Kidney tubule cell (primary cell): ENCODE data around the gene TASOR2.

Experiments used
- DNase-seq: peaks from one replicate; pipeline ENCODE4 v3.0.0-alpha.2; 2018; ENCODE audit warnings: low spot score

Gene TASOR2, protein sequence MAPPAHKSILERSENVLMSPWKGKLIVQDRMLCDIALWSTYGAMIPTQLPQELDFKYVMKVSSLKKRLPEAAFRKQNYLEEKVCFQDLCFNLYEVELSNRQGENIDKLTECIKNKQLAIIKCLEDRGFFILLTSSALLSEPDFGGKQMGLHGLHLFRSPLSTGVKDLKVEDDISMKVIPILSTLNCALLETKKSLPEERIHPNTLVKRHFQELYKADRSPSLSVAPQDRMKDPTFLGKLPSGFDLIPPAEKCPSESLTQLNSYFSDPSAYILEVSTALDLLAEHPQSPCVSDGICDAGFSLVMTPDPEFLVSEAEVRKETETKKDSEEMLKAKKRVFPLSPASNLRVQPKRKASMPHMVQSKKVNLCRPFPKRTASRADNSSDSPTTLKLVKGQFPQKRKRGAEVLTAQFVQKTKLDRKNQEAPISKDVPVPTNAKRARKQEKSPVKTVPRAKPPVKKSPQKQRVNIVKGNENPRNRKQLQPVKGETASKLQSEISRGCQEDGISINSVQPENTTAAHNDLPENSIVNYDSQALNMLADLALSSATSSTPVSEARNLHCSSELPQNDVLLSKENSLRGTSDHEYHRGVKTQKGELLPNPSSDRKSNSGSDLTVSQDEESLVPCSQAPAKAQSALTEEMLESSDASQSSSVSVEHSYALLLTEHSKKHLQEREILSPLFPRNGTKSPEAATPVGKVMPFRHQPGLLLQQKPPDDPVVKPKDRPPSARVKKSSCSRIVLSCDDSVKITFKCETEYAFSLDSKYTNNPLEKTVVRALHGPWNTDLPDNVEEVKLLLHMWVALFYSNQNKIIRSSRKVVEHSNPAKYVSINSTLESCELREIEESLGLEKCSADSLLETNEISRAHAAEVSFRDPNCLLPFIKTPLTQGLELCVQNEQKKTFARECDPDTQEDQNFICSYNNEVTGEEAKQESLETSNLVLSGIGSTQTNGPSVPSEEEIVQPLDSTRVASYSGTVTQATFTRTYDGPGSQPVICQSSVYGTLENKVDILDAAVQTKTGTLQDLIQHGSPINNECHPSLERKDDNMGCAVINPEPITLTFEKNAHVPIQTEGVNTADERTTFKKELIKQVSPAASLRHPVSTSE (N-terminal part only)

DNA sequence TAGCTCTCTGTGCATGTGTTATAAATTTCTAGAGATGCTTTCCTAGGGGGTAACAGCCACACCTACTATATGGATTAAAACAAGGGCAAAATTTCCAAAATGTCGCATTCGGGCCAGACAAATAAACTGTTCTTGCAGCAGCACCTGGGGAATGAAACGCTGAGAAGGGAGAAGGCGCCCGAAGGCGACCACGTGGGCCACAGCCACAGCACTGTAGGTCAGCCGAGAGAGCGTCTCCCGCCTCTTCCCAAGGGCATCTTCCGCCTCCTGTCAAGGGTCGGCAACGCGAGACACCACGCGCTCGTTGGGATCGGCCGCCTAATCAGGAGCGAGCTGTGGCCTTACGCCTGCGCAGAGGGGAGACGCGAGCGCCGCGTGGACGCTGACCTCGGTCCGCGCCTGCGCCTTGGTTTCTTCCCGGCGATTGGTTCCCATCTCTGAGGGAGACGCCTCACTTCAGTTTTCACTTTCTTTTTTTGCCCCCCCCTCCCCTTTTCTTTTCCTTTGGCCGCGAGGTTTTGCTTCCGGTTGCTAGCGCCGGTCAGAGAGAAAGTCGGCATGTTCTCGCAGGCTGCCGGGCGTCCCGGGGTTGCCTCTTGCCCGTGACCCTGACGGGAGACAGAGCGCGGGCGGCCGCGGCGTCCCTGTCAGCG lies at the start of gene TASOR2:
Gene TASOR2, plus strand, starts transcription at position 521 of the 653 bp plus-strand sequence. CDS start 35,805 bp downstream, outside the sequence.
- peak; percentile 98 for DNase-seq

DNA sequence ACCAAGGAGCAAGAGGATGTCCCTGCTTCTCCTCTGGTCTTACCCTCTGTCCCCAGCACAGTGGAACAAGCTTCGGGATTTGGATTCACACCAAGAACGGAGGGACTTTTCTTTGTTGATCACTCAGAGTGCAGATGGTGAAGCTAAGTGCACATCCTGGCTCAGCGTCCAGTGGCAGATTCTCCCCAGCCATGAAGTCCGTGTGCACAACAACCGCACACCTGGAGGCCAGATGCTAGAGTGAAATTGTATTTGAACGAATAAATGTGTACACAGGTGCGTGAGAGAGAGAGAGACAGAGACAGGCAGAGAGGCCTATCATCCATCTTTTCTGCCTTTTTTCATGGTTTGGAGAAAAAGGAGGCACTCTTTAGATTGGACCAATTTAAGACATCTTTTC lies 49.7 kb upstream of the TASOR2 start:
- no peak for DNase-seq

DNA sequence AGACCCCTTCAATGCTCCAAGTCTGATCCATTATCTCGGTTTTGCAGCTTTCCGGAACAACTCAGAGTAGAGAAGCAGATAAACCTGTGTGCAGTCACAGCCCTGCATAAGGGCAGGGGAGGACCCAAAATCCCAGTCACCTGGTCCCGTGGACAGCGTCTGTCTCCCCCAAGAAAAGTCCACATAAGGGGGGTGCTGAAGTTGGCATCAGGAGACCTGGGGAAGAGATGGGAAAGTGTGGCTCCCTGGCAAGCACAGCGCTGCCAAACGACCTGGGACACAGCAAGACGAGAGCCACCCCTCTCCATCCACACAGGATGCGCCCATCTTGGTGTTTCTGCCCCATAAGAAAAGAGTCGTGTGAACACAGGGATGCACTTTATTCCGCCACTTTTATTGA lies 46.1 kb upstream of the TASOR2 start:
- DNase-seq, result no peak

DNA sequence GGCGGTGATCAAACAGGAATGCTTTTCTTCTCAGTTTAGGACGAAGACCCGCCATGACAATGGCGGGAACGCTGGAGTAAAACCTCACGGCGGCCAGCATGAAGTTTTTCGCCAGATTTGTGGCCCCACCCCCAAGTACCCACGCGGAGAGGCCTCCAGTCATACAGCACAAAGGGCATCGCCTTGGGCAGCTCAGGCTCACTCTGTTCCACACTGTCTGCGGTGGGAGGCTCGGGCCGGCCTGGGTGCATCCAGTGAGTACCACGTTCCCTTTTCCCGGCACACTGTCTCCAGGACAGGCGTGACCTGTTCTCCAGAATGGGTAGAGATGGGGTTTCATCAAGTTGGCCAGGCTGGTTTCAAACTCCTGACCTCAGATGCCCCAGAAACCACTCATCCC lies 45.6 kb upstream of the TASOR2 start:
- DNase-seq, result no peak

DNA sequence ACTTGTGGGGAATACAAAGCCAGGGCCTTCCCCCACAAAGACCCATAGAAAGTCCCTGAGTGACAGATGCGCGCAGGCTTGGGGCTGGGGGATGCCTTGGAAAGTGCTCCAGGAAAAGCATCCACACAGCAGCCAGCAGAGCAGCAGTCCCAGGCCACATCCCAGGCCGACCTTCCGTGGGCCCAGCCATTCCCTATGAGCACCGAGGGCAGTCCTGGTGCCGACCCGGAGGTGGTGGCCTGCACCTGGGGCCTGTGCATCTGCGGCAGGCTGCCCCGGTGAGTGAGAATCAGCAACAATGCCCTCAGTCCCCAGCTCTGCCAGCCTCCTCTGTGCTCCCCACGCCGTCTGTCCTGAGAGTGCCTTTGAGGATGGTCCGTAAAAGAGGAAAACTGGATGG lies 44.6 kb upstream of the TASOR2 start:
- no peak for DNase-seq

DNA sequence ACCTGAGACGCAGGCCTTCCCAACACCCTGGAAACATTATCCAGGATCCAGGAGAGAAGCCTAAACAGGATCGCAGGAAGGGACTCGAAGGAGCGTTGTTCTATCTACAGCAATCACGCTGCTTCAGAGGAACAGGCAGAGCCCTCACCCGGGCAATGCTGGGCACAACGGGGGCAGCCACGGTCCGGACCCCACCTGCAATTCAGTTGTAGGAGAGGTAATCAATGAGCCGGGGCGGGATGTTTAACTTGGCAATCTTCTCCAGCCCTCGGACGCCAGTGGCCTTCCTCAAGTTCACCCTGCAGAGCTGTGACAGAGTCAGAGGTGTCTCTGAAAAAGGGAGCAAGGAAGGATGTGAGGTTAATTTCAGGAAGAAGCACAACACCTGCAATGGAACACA lies 44.1 kb upstream of the TASOR2 start:
- DNase-seq, result no peak

DNA sequence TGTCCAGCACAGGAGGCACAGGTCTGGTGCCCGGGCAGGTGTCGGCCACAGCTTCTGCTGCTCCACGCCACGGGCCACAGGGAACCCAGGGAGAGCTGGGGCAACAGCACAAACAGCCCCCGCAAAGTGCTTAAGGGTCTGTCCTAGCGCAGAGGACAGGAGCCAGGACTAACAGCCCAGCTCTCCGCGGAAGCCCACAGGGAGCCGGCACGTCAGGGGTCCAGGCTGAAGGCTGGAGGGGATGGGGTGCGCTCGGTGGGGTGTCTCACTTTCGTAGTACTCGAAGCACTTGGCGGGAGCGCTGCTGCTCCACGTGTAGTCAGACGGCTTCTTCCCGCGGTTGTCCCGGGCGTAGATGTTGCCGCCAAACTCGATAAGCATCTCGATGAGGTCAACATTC lies 43.1 kb upstream of the TASOR2 start:
- no peak for DNase-seq

DNA sequence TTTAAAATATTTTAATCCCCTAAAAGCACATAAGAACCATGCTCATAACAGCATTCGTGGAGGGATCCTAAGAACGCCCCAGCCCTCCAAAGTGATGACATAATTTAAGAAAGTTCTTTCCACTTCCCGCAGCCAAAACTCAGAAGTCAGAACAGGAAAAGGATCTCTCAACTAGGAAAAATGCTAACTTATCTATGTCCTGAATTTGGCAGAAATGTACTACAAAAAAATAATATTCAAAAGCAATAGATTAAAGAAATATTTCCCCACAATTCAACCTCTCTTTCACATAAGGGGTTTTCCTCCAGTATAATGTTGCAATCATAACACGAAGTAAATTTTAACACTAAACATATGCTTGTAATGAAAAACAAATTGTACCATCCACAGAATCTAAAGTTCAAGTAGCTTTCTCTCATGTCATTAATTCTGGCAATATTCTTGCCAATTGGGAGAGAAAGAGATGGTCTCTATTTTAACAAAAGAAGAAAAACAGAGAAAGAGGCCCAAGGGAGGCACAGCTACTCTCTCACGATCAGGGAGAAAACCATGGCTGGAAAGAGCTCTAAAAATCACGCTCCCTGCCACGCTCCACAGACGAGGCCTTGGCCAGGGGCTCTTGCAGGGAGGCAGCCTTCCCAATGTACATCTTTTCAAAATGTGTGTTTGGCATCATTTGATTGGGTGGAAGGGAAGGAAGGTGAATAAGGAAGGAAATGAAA lies 41.1 kb upstream of the TASOR2 start:
- no peak for DNase-seq

DNA sequence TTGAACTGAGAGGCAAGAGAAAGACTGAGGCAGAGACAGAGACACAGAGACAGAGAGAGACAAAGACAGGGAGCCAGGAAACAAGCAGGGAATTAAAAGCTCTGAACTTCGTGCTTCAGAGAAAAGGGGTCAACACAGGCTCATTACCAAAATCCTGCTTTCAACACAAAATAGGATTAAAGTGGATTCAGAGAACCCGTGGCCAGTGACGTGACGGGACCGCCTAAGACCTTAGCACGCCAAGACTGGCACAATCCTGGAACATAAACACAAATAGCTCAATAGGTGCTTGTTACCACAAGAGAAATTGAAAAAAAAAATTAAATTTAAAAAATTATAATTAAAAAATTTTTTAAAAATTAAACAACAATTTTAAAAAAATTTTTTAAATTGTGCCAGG lies 39.7 kb upstream of the TASOR2 start:
- no peak for DNase-seq

DNA sequence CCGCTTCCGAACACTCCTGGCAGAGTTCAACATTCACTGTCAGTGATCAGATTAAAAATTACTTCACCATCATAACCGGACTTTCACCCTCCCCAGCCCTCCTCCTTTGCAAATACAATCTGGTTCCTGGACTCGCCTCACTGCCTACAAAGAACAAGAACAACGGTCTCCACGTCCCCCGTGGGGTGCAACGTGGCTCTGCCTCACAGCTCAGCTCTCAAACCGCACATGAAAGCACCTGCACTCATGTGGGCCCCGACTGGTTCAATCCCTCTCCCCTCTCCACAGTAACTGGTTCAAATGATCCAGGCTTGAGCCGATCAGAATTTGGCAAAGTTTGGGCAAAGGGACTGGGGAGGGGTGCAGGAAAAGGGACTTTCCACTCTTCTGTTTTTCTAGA lies 39.3 kb upstream of the TASOR2 start:
- peak; percentile 38 for DNase-seq

DNA sequence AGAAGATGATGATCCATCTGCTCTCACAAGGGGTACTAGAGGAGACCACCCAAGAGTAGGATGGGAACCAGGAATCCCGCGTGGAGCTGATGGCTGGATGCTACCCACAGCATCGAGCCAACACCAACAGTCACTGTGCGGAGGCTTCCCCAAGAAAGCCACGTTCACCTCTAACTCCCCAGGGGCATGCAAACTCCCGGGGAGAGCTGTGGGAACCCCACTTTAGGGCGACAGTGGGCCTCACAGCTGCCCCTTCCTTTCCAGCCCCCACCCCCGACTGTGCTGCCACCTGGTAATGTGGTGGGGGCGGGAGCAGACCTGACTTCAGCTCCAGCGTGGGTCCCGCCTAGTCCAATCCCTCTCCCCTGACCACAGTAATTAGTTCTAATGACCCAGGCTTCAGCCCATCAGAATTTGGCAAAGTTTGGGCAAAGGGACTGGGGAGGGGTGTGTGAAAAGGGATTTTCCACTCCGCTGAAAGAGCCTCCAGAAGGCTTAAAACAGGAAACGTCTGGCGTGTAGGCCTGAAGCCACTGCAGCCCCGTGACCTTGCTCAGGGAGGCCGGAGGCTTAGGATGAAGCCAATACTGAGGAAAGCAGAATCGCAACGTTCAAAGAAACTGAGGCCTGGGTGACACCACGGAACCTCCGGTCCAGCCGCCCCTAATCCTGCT lies 38.6 kb upstream of the TASOR2 start:
- DNase-seq, result no peak

DNA sequence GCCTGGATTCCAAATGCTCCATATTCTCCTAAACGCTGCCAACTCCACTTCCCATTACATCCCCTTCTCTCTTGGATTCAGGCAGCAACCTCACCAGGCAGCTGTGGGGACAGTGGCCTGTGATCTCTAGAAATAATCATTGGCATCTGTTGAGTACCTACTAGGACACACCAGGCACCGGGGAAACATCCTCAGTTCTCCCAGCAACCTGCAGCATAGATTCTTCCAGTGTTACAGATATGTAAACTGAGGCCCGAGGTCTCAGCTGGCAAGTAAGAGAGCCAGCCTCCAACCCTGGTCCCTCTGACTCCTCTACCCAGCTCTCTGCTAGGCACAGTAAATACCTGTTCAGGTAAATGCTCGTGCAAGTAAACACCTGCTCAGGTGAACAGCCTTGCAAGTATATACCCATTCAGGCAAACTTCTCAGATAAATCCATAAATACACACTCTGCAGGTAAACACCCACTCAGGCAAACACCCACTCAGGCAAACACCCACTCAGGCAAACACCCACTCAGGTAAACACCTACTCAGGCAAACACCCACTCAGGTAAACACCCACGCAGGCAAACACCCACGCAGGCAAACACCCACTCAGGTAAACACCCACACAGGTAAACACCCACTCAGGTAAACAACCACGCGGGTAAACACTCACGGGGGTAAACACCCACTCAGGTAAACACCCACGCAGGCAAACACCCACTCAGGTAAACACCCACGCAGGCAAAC lies 37.0 kb upstream of the TASOR2 start:
- DNase-seq, result no peak

DNA sequence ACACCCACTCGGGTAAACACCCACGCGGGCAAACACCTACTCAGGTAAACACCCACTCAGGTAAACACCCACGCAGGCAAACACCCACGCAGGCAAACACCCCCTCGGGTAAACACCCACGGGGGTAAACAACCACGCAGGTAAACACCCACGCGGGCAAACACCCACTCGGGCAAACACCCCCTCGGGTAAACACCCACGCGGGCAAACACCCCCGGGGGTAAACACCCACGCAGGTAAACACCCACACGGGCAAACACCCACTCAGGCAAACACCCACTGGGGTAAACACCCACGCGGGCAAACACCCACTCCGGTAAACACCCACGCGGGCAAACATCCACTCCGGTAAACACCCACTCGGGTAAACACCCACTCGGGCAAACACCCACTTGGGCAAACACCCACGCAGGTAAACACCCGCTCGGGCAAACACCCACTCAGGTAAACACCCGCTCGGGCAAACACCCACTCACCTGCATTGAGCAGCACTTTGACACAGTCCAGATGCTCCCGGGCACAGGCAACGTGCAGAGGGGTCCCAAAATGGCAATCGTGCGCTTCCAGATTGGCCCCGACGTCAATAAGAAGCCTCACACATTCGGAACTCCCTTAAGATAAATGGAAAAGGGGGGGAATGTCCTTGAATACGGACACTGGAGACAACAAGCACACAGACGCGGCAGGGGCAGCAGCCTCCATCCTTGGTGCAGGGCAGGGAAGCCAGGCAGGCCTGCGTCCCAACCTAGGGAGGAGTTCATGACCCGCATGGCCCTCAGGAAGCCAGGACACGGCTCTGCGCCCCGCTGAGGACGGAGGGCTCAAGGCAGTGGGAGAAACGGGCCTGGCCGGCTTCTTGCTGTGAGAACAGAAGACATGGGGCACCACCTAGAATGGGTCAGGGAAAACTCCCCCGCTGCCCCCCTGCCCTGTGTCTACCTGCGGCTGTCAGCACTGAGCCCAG lies 35.9 kb upstream of the TASOR2 start:
- DNase-seq, result no peak

DNA sequence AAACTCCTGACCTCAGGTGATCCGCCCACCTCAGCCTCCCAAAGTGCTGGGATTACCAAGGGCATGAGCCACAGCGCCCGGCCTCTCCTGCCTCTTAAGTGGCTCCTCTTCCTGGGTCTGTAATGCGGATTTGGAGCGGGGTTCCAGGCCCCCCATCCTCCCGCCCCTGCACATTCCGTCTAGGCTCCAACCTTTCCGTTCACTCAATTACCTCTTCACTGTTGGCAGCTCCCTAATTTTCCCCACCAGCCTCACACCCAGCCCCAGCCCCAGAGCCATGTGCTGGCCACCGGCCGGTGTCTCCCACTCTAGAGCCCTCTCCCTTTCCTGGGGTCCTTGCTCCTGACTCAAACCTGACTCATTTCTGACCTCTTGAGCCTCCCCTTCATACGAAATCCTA lies 34.9 kb upstream of the TASOR2 start:
- DNase-seq, result no peak

DNA sequence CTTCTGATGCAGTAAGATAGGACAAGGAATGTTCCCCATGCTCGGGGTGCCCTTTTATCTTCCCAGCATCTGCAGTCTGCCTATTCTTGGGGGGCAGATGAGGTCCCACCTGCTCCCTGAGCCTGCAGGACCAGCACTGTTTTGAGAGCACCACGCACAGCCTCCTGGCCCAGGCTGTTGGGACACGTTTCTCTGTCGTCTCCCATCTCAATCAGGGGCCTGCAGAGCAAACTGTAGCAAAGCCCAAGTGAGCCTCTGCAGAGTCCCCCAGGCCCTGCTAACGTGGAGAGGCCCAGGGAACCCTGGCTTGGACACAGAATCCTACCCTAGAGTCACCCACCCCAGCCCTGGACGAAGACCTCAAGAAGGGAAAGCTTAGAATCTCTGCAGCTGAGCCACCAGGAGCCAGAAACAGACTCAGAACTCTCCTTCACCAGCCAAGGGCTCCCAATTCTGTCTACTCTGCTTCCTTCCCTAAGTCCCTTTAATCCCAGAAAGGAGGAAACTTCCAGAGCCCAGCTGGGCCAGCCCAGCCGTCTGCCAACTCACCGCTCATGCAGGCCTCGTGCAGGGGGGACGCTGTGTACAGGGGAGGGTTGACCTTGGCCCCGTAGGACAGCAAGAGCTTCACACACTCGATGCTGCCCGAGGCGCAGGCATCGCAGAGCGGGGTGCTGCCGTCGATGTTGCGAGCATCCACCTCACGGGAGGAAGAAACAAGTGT lies 33.8 kb upstream of the TASOR2 start:
- DNase-seq, result no peak

DNA sequence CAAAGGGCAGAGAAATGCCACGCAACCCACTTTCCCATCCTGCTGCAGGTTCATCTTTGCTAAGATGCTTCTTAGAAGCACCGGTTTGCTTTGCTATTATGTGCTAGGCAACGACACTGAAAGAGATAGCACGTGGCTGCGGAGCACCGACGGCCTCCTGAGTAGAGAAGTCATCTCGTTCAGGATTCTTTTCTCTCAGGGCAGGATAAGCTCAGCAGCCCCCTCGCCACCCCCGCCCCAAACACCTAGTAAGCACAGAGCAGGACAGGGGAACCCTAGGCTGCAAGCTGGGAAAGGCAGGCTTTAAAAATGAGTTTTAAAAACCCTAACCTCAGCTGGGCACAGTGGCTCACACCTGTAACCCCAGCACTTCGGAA lies 33.3 kb upstream of the TASOR2 start:
- DNase-seq, result no peak

DNA sequence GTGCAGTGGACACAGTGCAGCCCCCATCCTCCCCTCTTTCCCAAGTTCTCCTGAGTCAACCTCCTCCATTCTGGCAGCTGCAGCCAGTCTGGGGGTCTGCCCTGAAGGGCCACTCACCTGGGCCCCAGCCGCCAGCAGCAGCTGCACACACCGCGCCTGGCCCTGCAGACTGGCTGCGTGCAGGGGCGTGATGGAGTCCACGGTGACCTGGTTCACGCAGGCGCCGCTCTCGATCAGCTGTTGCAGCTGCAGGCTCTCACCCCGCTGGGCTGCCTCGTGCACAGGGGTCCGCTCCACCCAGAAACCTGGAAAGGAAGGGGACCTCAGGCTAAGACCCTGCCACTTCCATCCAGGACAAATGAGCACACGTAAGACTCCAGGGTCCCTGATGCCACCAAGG lies 31.9 kb upstream of the TASOR2 start:
- no peak for DNase-seq

DNA sequence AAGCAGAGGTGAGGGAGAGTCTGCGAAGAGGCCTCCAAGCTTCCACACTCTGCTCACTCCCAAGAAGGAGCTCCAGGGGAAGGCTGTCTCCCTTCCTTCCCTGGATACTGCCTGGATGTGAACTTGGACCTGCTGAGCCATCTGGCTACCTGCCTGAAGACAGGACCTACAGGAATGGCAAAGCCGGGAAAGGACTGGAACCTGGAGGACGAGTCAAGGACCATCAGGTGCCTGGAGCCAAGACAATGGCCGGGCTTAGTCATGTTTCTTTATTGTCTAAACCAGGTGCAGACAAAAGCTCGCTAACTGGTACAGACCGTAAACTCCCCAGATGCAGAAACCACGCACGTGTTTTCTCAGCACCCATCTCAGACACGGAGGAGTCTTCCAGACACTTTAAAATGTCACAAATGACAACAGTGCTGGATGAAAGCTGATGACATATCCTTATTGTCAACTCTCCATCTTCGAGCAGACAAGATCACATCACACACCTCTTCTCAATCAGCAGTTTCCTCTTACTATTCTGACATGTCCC lies 30.4 kb upstream of the TASOR2 start:
- DNase-seq, result no peak
